ENCODE data around the gene SGIP1.

The SGIP1 gene

GRCh38 chr1:66617362-66618184 is 83.6 kb downstream of the SGIP1 start:
- no peak for DNase-seq

- DNase-seq = no peak
Observed at GRCh38 chr1:66618390-66618789, 84.4 kb downstream of the SGIP1 start.

- no peak for DNase-seq
Observed at GRCh38 chr1:66623812-66624211, 89.9 kb downstream of the SGIP1 start.

GRCh38 chr1:66624412-66625060 is 90.6 kb downstream of the SGIP1 start:
- no peak for DNase-seq

- DNase-seq = no peak
Observed at GRCh38 chr1:66626261-66626660, 92.3 kb downstream of the SGIP1 start.

GRCh38 chr1:66628926-66629325 is 95.0 kb downstream of the SGIP1 start:
- no peak for DNase-seq

GRCh38 chr1:66633159-66633558 is 99.2 kb downstream of the SGIP1 start:
- DNase-seq = no peak

- no peak for DNase-seq
Observed at GRCh38 chr1:66637146-66637545, 103.2 kb downstream of the SGIP1 start.

GRCh38 chr1:66641891-66642473 is 108.0 kb downstream of the SGIP1 start:
- no peak for DNase-seq

- DNase-seq = no peak
Observed at GRCh38 chr1:66642992-66643391, 109.0 kb downstream of the SGIP1 start.

- no peak for DNase-seq
Observed at GRCh38 chr1:66644331-66644730, 110.4 kb downstream of the SGIP1 start.

- DNase-seq = no peak
Observed at GRCh38 chr1:66648901-66649595, 115.1 kb downstream of the SGIP1 start.

GRCh38 chr1:66652556-66652955 is 118.6 kb downstream of the SGIP1 start:
- no peak for DNase-seq

- no peak for DNase-seq
Observed at GRCh38 chr1:66654643-66655042, 120.7 kb downstream of the SGIP1 start.

- DNase-seq = no peak
Observed at GRCh38 chr1:66671455-66671854, 137.5 kb downstream of the SGIP1 start.

GRCh38 chr1:66676613-66677298 is 142.8 kb downstream of the SGIP1 start:
- no peak for DNase-seq

GRCh38 chr1:66678146-66678545 is 144.2 kb downstream of the SGIP1 start:
- no peak for DNase-seq

GRCh38 chr1:66679140-66679539 is 145.2 kb downstream of the SGIP1 start:
- no peak for DNase-seq

GRCh38 chr1:66681686-66682085 is 147.7 kb downstream of the SGIP1 start:
- DNase-seq = no peak

GRCh38 chr1:66682106-66682505 is 148.2 kb downstream of the SGIP1 start:
- DNase-seq = no peak

- DNase-seq = no peak
Observed at GRCh38 chr1:66684353-66684752, 150.4 kb downstream of the SGIP1 start.

GRCh38 chr1:66685265-66685664 is 151.3 kb downstream of the SGIP1 start:
- DNase-seq = no peak

GRCh38 chr1:66685670-66686069 is 151.7 kb downstream of the SGIP1 start:
- DNase-seq = no peak
